ENCODE data around the gene TXNDC12.

- TF ChIP-seq CTCF (IDR thresholded peaks at IDR 0.05; ENCODE audit: poor library complexity) (no peak), EZH2 (IDR thresholded peaks at IDR 0.05; ENCODE audit: borderline replicate concordance) (no peak), EZH2phosphoT487 (IDR thresholded peaks at IDR 0.05; ENCODE audit: low read depth, severe bottlenecking, unreplicated experiment) (no peak)
Observed at GRCh38 chr1:52098139-52098871, 43.3 kb upstream of the TXNDC12 start.
